MM.1S (cell line): Measurements from ENCODE around the gene SFI1.

Experiments used
- EZH2 ChIP-seq: fragments of 300-600 bp; sonication (generic); optimal IDR thresholded peaks from 2 replicates; pipeline ENCODE3; 2017; ENCODE audit warnings: low read depth, mild to moderate bottlenecking, antibody characterized with exemption, low read length, mixed read lengths
- EZH2phosphoT487 ChIP-seq: fragments of 300-600 bp; sonication (generic); IDR thresholded peaks from 2 replicates; pipeline ENCODE4 v1.6.1; 2018; ENCODE audit warnings: antibody characterized with exemption, low read length
- TF ChIP-seq, protein P1 (sequence below): fragments of 300-600 bp; sonication (generic); IDR thresholded peaks from 2 replicates; pipeline ENCODE4 v1.5.1; 2016; ENCODE audit warnings: antibody characterized with exemption, low read length, mixed read lengths

- TF ChIP-seq, protein P1, sequence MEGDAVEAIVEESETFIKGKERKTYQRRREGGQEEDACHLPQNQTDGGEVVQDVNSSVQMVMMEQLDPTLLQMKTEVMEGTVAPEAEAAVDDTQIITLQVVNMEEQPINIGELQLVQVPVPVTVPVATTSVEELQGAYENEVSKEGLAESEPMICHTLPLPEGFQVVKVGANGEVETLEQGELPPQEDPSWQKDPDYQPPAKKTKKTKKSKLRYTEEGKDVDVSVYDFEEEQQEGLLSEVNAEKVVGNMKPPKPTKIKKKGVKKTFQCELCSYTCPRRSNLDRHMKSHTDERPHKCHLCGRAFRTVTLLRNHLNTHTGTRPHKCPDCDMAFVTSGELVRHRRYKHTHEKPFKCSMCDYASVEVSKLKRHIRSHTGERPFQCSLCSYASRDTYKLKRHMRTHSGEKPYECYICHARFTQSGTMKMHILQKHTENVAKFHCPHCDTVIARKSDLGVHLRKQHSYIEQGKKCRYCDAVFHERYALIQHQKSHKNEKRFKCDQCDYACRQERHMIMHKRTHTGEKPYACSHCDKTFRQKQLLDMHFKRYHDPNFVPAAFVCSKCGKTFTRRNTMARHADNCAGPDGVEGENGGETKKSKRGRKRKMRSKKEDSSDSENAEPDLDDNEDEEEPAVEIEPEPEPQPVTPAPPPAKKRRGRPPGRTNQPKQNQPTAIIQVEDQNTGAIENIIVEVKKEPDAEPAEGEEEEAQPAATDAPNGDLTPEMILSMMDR, result no peak
- TF ChIP-seq EZH2 (no peak), EZH2phosphoT487 (no peak)
These were observed 54.6 kb downstream of the SFI1 start for GRCh38 chr22:31550871-31551370.
